GM19240 (cell line): ENCODE measurements around the gene OR51T1.
"Not testable (repeated sequence)": the region's sequence is repeated elsewhere in the genome, so short reads cannot be mapped to it uniquely, and the experiment has no call there.

Experiments used
- DNase-seq: peaks from one replicate; pipeline ENCODE4 v3.0.0; 2011; ENCODE audit warnings: low spot score; ENCODE audit not compliant: insufficient read length

Gene OR51T1

GRCh38 chr11:4881860-4882500 is at the start of gene OR51T1:
OR51T1 (plus strand) TSS chr11:4881900; CDS start chr11:4881900, 0 bp downstream.
- no peak for DNase-seq

GRCh38 chr11:4839851-4840549 is 41.7 kb upstream of the OR51T1 start:
- DNase-seq, result no peak

GRCh38 chr11:4848908-4849532 is 32.7 kb upstream of the OR51T1 start, which contains the start of gene OR51S1:
OR51S1 (minus strand) TSS chr11:4849208; CDS start chr11:4849208, 0 bp downstream.
- DNase-seq, result no peak

GRCh38 chr11:4851033-4851432 is 30.7 kb upstream of the OR51T1 start:
- DNase-seq, result no peak

- DNase-seq, result not testable (repeated sequence)
Measured at GRCh38 chr11:4854286-4854685, 27.4 kb upstream of the OR51T1 start.

GRCh38 chr11:4862447-4863236 is 19.1 kb upstream of the OR51T1 start:
- DNase-seq, result no peak

GRCh38 chr11:4863876-4864275 is 17.8 kb upstream of the OR51T1 start:
- no peak for DNase-seq

- DNase-seq, result no peak
Measured at GRCh38 chr11:4865855-4866254, 15.8 kb upstream of the OR51T1 start.

GRCh38 chr11:4881188-4881587 is 512 bp upstream of the OR51T1 start:
- no peak for DNase-seq

- DNase-seq, result no peak
Measured at GRCh38 chr11:4882543-4882942, 843 bp downstream of the OR51T1 start.

GRCh38 chr11:4884361-4884760 is 2.7 kb downstream of the OR51T1 start:
- DNase-seq, result no peak

- DNase-seq, result no peak
Measured at GRCh38 chr11:4886186-4886585, 4.5 kb downstream of the OR51T1 start.

GRCh38 chr11:4887591-4887990 is 5.9 kb downstream of the OR51T1 start:
- DNase-seq, result no peak

- DNase-seq, result no peak
Measured at GRCh38 chr11:4890279-4890678, 8.6 kb downstream of the OR51T1 start.

- DNase-seq, result no peak
Measured at GRCh38 chr11:4891996-4892640, 10.4 kb downstream of the OR51T1 start.

GRCh38 chr11:4903484-4903883 is 21.8 kb downstream of the OR51T1 start, which contains the start of gene OR51A7:
OR51A7 (plus strand) TSS chr11:4903783; CDS start chr11:4907370, 3,587 bp downstream.
- DNase-seq, result no peak

GRCh38 chr11:4916581-4916980 is 34.9 kb downstream of the OR51T1 start:
- no peak for DNase-seq

GRCh38 chr11:4919250-4919649 is 37.5 kb downstream of the OR51T1 start, which contains the start of gene OR51G2:
OR51G2 (minus strand) TSS chr11:4919350; CDS start chr11:4915663, 3,687 bp downstream.
- DNase-seq, result no peak

- no peak for DNase-seq
Measured at GRCh38 chr11:4921796-4922195, 40.1 kb downstream of the OR51T1 start.

GRCh38 chr11:4922304-4922703 is 40.6 kb downstream of the OR51T1 start:
- DNase-seq, result no peak

GRCh38 chr11:4924239-4924638 is 42.5 kb downstream of the OR51T1 start, which contains the start of gene OR51G1:
OR51G1 (minus strand) TSS chr11:4924339; CDS start chr11:4924339, 0 bp downstream.
- no peak for DNase-seq
